GM20000 (cell line): ENCODE data around the gene FBXW9.

Experiments used
- DNase-seq: peaks from one replicate; pipeline ENCODE4 v3.0.0; 2012; ENCODE audit warnings: low spot score
- CTCF ChIP-seq: IDR thresholded peaks from 2 replicates; pipeline ENCODE4 v1.5.1; 2012; ENCODE audit warnings: mild to moderate bottlenecking, control low read depth; ENCODE audit errors: extremely low read depth, missing control alignments

FBXW9 gene

GRCh38 chr19:12695997-12696365 is 450 bp downstream of the FBXW9 start:
- no peak for TF ChIP-seq CTCF
- DNase-seq = peak; percentile 48

GRCh38 chr19:12695514-12695913 is 917 bp downstream of the FBXW9 start:
- no peak for DNase-seq
- no peak for TF ChIP-seq CTCF

- no peak for TF ChIP-seq CTCF
- no peak for DNase-seq
These were observed 1.3 kb downstream of the FBXW9 start for GRCh38 chr19:12695096-12695495.

- no peak for TF ChIP-seq CTCF
These were observed 1.8 kb downstream of the FBXW9 start for GRCh38 chr19:12694641-12695040.

GRCh38 chr19:12692960-12693359 is 3.5 kb downstream of the FBXW9 start:
- no peak for DNase-seq
- TF ChIP-seq CTCF = no peak

More at GRCh38 chr19:12694641-12695040, 1.8 kb downstream of the FBXW9 start:
- DNase-seq = no peak

GRCh38 chr19:12689581-12690216 is 6.7 kb downstream of the FBXW9 start:
- no peak for TF ChIP-seq CTCF
- no peak for DNase-seq

- no peak for TF ChIP-seq CTCF
- no peak for DNase-seq
These were observed 7.4 kb downstream of the FBXW9 start for GRCh38 chr19:12689012-12689411.
